ENCODE data around the gene CAMTA1.
A peak's percentile ranks its signal among the peaks of the same experiment; 100 is the strongest.

Gene CAMTA1

DNA sequence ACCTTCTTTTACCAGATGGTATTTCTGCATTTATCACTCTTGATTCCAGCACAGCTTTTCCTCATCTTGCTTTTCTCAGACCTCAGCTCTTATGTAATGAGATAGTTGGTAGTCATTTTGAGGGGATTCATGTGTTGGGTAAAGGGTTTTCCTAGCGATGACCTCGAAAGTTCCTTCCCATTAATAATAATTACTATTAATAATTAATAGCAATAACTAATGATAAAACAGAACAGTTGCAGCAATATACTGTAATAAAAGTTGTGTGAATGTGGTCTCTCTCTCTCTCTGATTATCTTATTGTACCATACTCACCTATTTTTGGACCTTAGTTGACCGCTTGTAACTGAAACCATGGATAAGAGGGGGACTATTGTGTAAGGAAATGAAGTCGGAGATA is 14.2 kb downstream of the CAMTA1 start:
- Histone ChIP-seq H3K36me3 (ENCODE audit: control insufficient read depth in 1 of 2, insufficient read depth in 2 of 2, low read length in 2 of 2) (peaks cover 2 to 5% of the 10 kb centered on the region in 2 experiments), H3K4ac (ENCODE audit: low read depth, low read length) (no peak overlapping the region), H2BK12ac (ENCODE audit: low read length) (no peak overlapping the region), H3K27me3 (ENCODE audit: insufficient read depth, low read length) (no peaks in the 10 kb centered on the region), H2AFZ (ENCODE audit: insufficient read depth, low read length, poor library complexity) (no peak overlapping the region), H3K23ac (ENCODE audit: low read length) (no peak overlapping the region), H3K18ac (ENCODE audit: low read length) (no peak overlapping the region), H3K9me3 (ENCODE audit: insufficient read depth, low read depth, low read length) (no peaks in the 10 kb centered on the region), H4K91ac (ENCODE audit: low read depth, low read length) (no peak overlapping the region), H3K4me1 (ENCODE audit: control insufficient read depth in 1 of 2, insufficient read depth in 2 of 2, low read length in 2 of 2) (peaks cover 0 to 5% of the 10 kb centered on the region in 2 experiments), H3K79me1 (ENCODE audit: low read length) (no peaks in the 10 kb centered on the region), H3K4me2 (ENCODE audit: low read length) (no peak overlapping the region), H4K8ac (ENCODE audit: low read depth, low read length) (no peak overlapping the region), H4K12ac (ENCODE audit: low read depth, low read length) (no peak overlapping the region), H3K9ac (ENCODE audit: low read length) (no peak overlapping the region), H2BK120ac (ENCODE audit: insufficient read depth, low read length, poor library complexity) (no peak overlapping the region), H2AK5ac (ENCODE audit: low read length) (no peak overlapping the region), H3K14ac (ENCODE audit: low read length) (no peak overlapping the region), H3K79me2 (ENCODE audit: control insufficient read depth, insufficient read depth, low read length, poor library complexity) (peaks cover 4% of the 10 kb centered on the region), H3K27ac (ENCODE audit: low read depth, low read length) (no peak overlapping the region), H2BK5ac (ENCODE audit: low read depth, low read length, poor library complexity) (no peak overlapping the region), H3K4me3 (ENCODE audit: low read depth, low read length) (no peak overlapping the region)
- no CpG with 5 or more reads among the region's 4 CpGs for WGBS (ENCODE audit: extremely low coverage, insufficient coverage, insufficient read length)
- DNase-seq, result no peak

DNA sequence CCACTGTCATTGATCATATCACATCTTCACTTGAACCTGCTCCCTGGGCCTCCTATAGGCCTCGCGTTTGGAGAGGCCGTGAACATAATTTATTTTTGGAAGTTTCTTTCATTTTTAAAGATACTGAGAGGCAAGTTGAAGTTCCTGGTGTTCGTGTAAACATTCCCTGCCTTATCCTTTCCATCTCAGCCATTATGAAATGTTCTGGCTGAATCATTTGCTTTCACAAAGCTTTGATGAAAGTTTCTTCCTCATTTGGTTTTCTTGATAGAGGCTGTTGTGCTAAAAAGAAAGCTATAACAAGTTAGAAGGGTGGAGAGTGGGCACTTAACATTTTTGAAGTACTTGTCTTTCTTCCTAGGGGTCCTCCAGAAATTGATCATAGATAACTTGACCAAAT is 15.5 kb downstream of the CAMTA1 start:
- Histone ChIP-seq H3K79me2 (ENCODE audit: control insufficient read depth, insufficient read depth, low read length, poor library complexity) (peaks cover 2% of the 10 kb centered on the region), H2AFZ (ENCODE audit: insufficient read depth, low read length, poor library complexity) (no peak overlapping the region), H3K4me2 (ENCODE audit: low read length) (no peak overlapping the region), H3K23ac (ENCODE audit: low read length) (no peak overlapping the region), H2BK120ac (ENCODE audit: insufficient read depth, low read length, poor library complexity) (no peak overlapping the region), H3K9ac (ENCODE audit: low read length) (no peak overlapping the region), H3K14ac (ENCODE audit: low read length) (no peak overlapping the region), H3K9me3 (ENCODE audit: insufficient read depth, low read depth, low read length) (no peaks in the 10 kb centered on the region), H3K4ac (ENCODE audit: low read depth, low read length) (no peak overlapping the region), H3K27me3 (ENCODE audit: insufficient read depth, low read length) (no peaks in the 10 kb centered on the region), H2AK5ac (ENCODE audit: low read length) (no peak overlapping the region), H3K79me1 (ENCODE audit: low read length) (no peaks in the 10 kb centered on the region), H4K12ac (ENCODE audit: low read depth, low read length) (no peak overlapping the region), H4K8ac (ENCODE audit: low read depth, low read length) (no peak overlapping the region), H3K36me3 (ENCODE audit: control insufficient read depth in 1 of 2, insufficient read depth in 2 of 2, low read length in 2 of 2) (peaks cover 0 to 5% of the 10 kb centered on the region in 2 experiments), H3K4me3 (ENCODE audit: low read depth, low read length) (no peak overlapping the region), H4K91ac (ENCODE audit: low read depth, low read length) (no peak overlapping the region), H2BK5ac (ENCODE audit: low read depth, low read length, poor library complexity) (no peak overlapping the region), H3K18ac (ENCODE audit: low read length) (no peak overlapping the region), H3K27ac (ENCODE audit: low read depth, low read length) (no peak overlapping the region), H3K4me1 (ENCODE audit: control insufficient read depth in 1 of 2, insufficient read depth in 2 of 2, low read length in 2 of 2) (peaks cover 0 to 5% of the 10 kb centered on the region in 2 experiments), H2BK12ac (ENCODE audit: low read length) (no peak overlapping the region)
- DNase-seq, result peak in 1 of 2 donors; percentile 78
- no CpG with 5 or more reads among the region's 4 CpGs for WGBS (ENCODE audit: extremely low coverage, insufficient coverage, insufficient read length)

DNA sequence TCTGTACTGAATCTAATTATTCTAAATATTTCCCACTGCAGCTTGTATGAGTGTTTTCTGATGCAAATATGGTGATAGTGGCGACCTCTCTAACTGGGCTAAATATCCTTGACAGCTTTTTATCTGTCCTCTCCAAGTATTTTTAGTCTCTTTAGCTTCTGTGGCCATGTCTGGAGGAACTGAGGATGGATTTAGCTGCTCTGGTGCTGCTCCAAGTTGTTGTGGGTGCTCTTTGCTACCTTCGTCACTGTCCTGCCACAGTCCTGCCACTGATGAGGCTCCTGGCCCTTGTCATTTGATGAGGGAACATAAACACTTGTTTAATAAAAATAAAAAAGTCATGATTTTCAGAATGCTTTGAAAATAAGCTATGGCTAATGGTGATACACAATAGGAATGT is 15.9 kb downstream of the CAMTA1 start:
- Histone ChIP-seq H3K36me3 (ENCODE audit: control insufficient read depth in 1 of 2, insufficient read depth in 2 of 2, low read length in 2 of 2) (peaks cover 0 to 2% of the 10 kb centered on the region in 2 experiments), H3K9me3 (ENCODE audit: insufficient read depth, low read depth, low read length) (no peaks in the 10 kb centered on the region), H3K14ac (ENCODE audit: low read length) (no peak overlapping the region), H4K12ac (ENCODE audit: low read depth, low read length) (no peak overlapping the region), H3K79me2 (ENCODE audit: control insufficient read depth, insufficient read depth, low read length, poor library complexity) (peaks cover 2% of the 10 kb centered on the region), H3K27me3 (ENCODE audit: insufficient read depth, low read length) (no peaks in the 10 kb centered on the region), H2BK5ac (ENCODE audit: low read depth, low read length, poor library complexity) (no peak overlapping the region), H3K4me1 (ENCODE audit: control insufficient read depth in 1 of 2, insufficient read depth in 2 of 2, low read length in 2 of 2) (peaks cover 0 to 5% of the 10 kb centered on the region in 2 experiments), H4K8ac (ENCODE audit: low read depth, low read length) (no peak overlapping the region), H2AK5ac (ENCODE audit: low read length) (no peak overlapping the region), H2BK120ac (ENCODE audit: insufficient read depth, low read length, poor library complexity) (no peak overlapping the region), H3K4me2 (ENCODE audit: low read length) (no peak overlapping the region), H4K91ac (ENCODE audit: low read depth, low read length) (no peak overlapping the region), H3K9ac (ENCODE audit: low read length) (no peak overlapping the region), H2BK12ac (ENCODE audit: low read length) (no peak overlapping the region), H3K23ac (ENCODE audit: low read length) (no peak overlapping the region), H3K4ac (ENCODE audit: low read depth, low read length) (no peak overlapping the region), H3K4me3 (ENCODE audit: low read depth, low read length) (no peak overlapping the region), H2AFZ (ENCODE audit: insufficient read depth, low read length, poor library complexity) (no peak overlapping the region), H3K27ac (ENCODE audit: low read depth, low read length) (no peak overlapping the region), H3K18ac (ENCODE audit: low read length) (no peak overlapping the region), H3K79me1 (ENCODE audit: low read length) (no peaks in the 10 kb centered on the region)
- WGBS (ENCODE audit: extremely low coverage, insufficient coverage, insufficient read length), result no CpG with 5 or more reads among the region's 2 CpGs
- DNase-seq, result no peak

DNA sequence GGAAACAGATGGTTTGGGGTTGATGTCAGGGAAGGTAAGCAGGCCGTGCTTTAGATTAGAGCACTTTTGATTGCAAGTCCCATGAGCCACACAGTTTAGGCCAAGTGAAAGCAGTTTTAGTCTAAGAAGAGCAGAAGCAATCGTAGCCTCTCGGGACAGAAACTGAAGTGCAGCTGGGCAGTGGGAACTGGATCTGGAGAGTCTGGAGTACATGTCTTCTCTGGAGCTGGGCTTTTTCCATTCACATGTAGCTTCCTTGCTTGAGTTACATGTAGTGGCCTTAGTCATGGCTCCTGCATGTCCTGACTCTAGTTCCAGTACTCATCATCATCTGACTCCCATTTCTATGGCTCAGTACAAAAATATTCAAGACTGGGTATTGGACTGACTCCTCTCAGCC is 16.7 kb downstream of the CAMTA1 start:
- H3K27ac ChIP-seq (ENCODE audit: low read depth, low read length), result no peak overlapping the region
- no peak overlapping the region for H3K14ac ChIP-seq (ENCODE audit: low read length)
- no peak overlapping the region for H3K9ac ChIP-seq (ENCODE audit: low read length)
- H3K23ac ChIP-seq (ENCODE audit: low read length), result no peak overlapping the region
- peak overlapping the region; percentile 47 for H3K4ac ChIP-seq (ENCODE audit: low read depth, low read length)
- H2BK120ac ChIP-seq (ENCODE audit: insufficient read depth, low read length, poor library complexity), result no peak overlapping the region
- H2AK5ac ChIP-seq (ENCODE audit: low read length), result no peak overlapping the region
- peaks cover 0 to 5% of the 10 kb centered on the region in 2 experiments for H3K4me1 ChIP-seq (ENCODE audit: control insufficient read depth in 1 of 2, insufficient read depth in 2 of 2, low read length in 2 of 2)
- peaks cover 2% of the 10 kb centered on the region for H3K79me2 ChIP-seq (ENCODE audit: control insufficient read depth, insufficient read depth, low read length, poor library complexity)
- H3K36me3 ChIP-seq (ENCODE audit: control insufficient read depth in 1 of 2, insufficient read depth in 2 of 2, low read length in 2 of 2), result peaks cover 0 to 2% of the 10 kb centered on the region in 2 experiments
- H4K91ac ChIP-seq (ENCODE audit: low read depth, low read length), result no peak overlapping the region
- no peak overlapping the region for H3K4me3 ChIP-seq (ENCODE audit: low read depth, low read length)
- H2BK12ac ChIP-seq (ENCODE audit: low read length), result no peak overlapping the region
- no peak overlapping the region for H4K8ac ChIP-seq (ENCODE audit: low read depth, low read length)
- H3K79me1 ChIP-seq (ENCODE audit: low read length), result no peaks in the 10 kb centered on the region
- H3K27me3 ChIP-seq (ENCODE audit: insufficient read depth, low read length), result no peaks in the 10 kb centered on the region
- no peak overlapping the region for H2BK5ac ChIP-seq (ENCODE audit: low read depth, low read length, poor library complexity)
- H4K12ac ChIP-seq (ENCODE audit: low read depth, low read length), result no peak overlapping the region
- no peaks in the 10 kb centered on the region for H3K9me3 ChIP-seq (ENCODE audit: insufficient read depth, low read depth, low read length)
- no peak overlapping the region for H2AFZ ChIP-seq (ENCODE audit: insufficient read depth, low read length, poor library complexity)
- H3K4me2 ChIP-seq (ENCODE audit: low read length), result no peak overlapping the region
- DNase-seq, result peak; percentile 59 to 73
- WGBS (ENCODE audit: extremely low coverage, insufficient coverage, insufficient read length), result no CpG with 5 or more reads among the region's 3 CpGs
- H3K18ac ChIP-seq (ENCODE audit: low read length), result no peak overlapping the region
